Heart left ventricle (tissue), 13 donors: Measurements from ENCODE around the gene STAU1.
"Not testable (repeated sequence)": the region's sequence is repeated elsewhere in the genome, so short reads cannot be mapped to it uniquely, and the experiment has no call there.

Experiments used
- CTCF ChIP-seq, 12 donors: fragments of 200-600 bp; sonication (generic) in 4 of 12; IDR thresholded peaks; one replicate each; pipeline versions ENCODE4 v1.5.0 to v1.8.0; 2018 to 2022; ENCODE audit warnings: antibody characterized with exemption in 12 of 12, mild to moderate bottlenecking in 5 of 12
- POLR2A ChIP-seq, 2 donors: fragments of 450-650 bp; IDR thresholded peaks; one replicate each; pipeline ENCODE4 v1.6.1; 2017; ENCODE audit warnings: antibody characterized with exemption in 2 of 2, mild to moderate bottlenecking in 2 of 2, moderate library complexity in 2 of 2
- donor health status: ischemic (EF 13 %, LVEDD 7.1; RV severe dilation, severe dysfunction).
- donor health status: DM: no; HTN: yes; CAD: no.
- donor health status: DM: no; HTN: no; CAD: no.
- donor health status: ischemic (EF 25% LVEDD 6.9; RV normal size, moderate dysfunction).
- donor health status: ischemic (EF 25% LVEDD 5.7; RV mildly dilated, moderate dysfunction).
- donor health status: ischemic (EF 35%, LVEDD 5.7; RV mildly dilated, moderate dysfunction).
- donor health status: nonischemic (EF 11% LVEDD 7.7; RV severe dilation, severe dysfunction).
- donor health status: DM: yes; HTN: yes; CAD: no.
- donor health status: PGD.
- donor health status: ischemic (EF 29% LVEDD 5.4; RV normal size, mild dysfunction).
- donor health status: nonischemic (EF 23%, LVEDD 6.1; RV moderate dilation, normal function).

DNA sequence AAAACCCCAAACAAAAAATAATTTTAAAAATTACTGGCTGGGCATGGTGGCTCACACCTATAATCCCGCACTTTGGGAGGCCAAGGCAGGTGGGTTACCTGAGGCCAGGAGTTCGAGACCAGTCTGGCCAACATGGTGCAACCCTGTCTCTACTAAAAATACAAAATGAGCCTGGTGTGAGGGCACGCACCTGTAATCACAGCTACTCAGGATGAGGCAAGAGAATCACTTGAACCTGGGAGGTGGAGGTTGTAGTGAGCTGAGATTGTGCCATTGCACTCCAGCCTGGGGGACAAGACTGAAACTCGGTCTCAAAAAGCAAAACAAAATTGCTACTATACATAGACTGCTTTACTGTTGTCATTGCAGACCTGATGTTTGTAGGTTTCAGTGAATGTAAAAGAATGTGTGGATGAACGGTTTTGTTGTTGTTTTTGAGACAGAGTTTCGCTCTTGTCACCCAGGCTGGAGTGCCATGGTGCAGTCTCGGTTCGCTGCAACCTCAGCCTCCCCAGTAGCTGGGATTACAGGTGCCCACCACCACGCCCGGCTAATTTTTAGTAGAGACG, 83.1 kb downstream of the STAU1 start:
- not testable (repeated sequence) for TF ChIP-seq CTCF, POLR2A (IDR thresholded peaks at IDR 0.05)
